H9 (cell line): ENCODE results near the gene RAP1GAP. TPM values are rescaled to one million over a fixed set of nuclear protein-coding genes. Genes with fewer than 3 reads are reported as not detected.

ENCODE experiments used
- DNase-seq: peaks from one replicate; pipeline ENCODE4 v3.0.0-alpha.2; 2017
- H2AFZ ChIP-seq: one replicate; pipeline ENCODE4 v1.6.1; 2013; ENCODE audit warnings: mild to moderate bottlenecking, low read length, control low read depth, moderate library complexity
- H2AK5ac ChIP-seq: 2 replicates; pipeline ENCODE4 v1.6.1; 2013; ENCODE audit warnings: low read length, control low read depth, mixed read lengths; ENCODE audit not compliant: insufficient read length
- H2BK120ac ChIP-seq: one replicate; pipeline ENCODE4 v1.6.1; 2013; ENCODE audit warnings: low read depth, mild to moderate bottlenecking, low read length, control low read depth, inconsistent platforms; ENCODE audit not compliant: poor library complexity, severe bottlenecking
- H2BK12ac ChIP-seq: 2 replicates; pipeline ENCODE4 v1.6.1; 2013; ENCODE audit warnings: low read length, control low read depth, mixed read lengths, low read depth; ENCODE audit not compliant: insufficient read length
- H2BK15ac ChIP-seq: 2 replicates; pipeline ENCODE4 v1.6.1; 2013; ENCODE audit warnings: low read depth, low read length, control low read depth
- H2BK20ac ChIP-seq: one replicate; pipeline ENCODE4 v1.6.1; 2013; ENCODE audit warnings: low read depth, mild to moderate bottlenecking, low read length, control low read depth, inconsistent platforms; ENCODE audit not compliant: poor library complexity, severe bottlenecking
- H2BK5ac ChIP-seq: 2 replicates; pipeline ENCODE4 v1.6.1; 2013; ENCODE audit warnings: low read length, control low read depth, mixed read lengths; ENCODE audit not compliant: insufficient read length
- H3K14ac ChIP-seq: 2 replicates; pipeline ENCODE4 v1.6.1; 2013; ENCODE audit warnings: low read length, control low read depth; ENCODE audit not compliant: insufficient read depth
- H3K18ac ChIP-seq: 2 replicates; pipeline ENCODE4 v1.6.1; 2013; ENCODE audit warnings: low read depth, mild to moderate bottlenecking, mixed read lengths, low read length, control low read depth; ENCODE audit not compliant: insufficient read length
- H3K23ac ChIP-seq: 2 replicates; pipeline ENCODE4 v1.6.1; 2013; ENCODE audit warnings: low read length, control low read depth, mixed read lengths, low read depth; ENCODE audit not compliant: insufficient read length
- H3K23me2 ChIP-seq: 2 replicates; pipeline ENCODE4 v1.6.1; 2013; ENCODE audit warnings: low read depth, mild to moderate bottlenecking, mixed read lengths, low read length, control low read depth; ENCODE audit not compliant: insufficient read length, poor library complexity, severe bottlenecking
- H3K27ac ChIP-seq: 2 replicates; pipeline ENCODE4 v1.5.1; 2013; ENCODE audit warnings: low read length, control low read depth, mixed read lengths, low read depth; ENCODE audit not compliant: insufficient read length
- H3K27me3 ChIP-seq: 2 replicates; pipeline ENCODE4 v1.6.1; 2013; ENCODE audit warnings: low read length, control low read depth, inconsistent platforms; ENCODE audit not compliant: insufficient read depth
- H3K4ac ChIP-seq: 2 replicates; pipeline ENCODE4 v1.6.1; 2013; ENCODE audit warnings: low read depth, mild to moderate bottlenecking, control low read depth, inconsistent platforms, low read length, moderate library complexity
- H3K4me1 ChIP-seq: 2 replicates; pipeline ENCODE4 v1.6.1; 2013; ENCODE audit warnings: low read length, control low read depth, inconsistent platforms; ENCODE audit not compliant: insufficient read depth
- H3K4me2 ChIP-seq: 2 replicates; pipeline ENCODE4 v1.6.1; 2013; ENCODE audit warnings: low read length, control low read depth, mixed read lengths; ENCODE audit not compliant: insufficient read length, insufficient read depth
- H3K56ac ChIP-seq: 2 replicates; pipeline ENCODE4 v1.6.1; 2013; ENCODE audit warnings: low read depth, mild to moderate bottlenecking, mixed read lengths, low read length, control low read depth; ENCODE audit not compliant: insufficient read length
- H3K79me1 ChIP-seq: 2 replicates; pipeline ENCODE4 v1.6.1; 2013; ENCODE audit warnings: low read depth, mild to moderate bottlenecking, moderate library complexity, low read length, control low read depth, inconsistent platforms; ENCODE audit not compliant: insufficient read depth, poor library complexity, severe bottlenecking
- H3K79me2 ChIP-seq: 2 replicates; pipeline ENCODE4 v1.6.1; 2013; ENCODE audit warnings: low read length, control low read depth, inconsistent platforms; ENCODE audit not compliant: insufficient read depth
- H3K9ac ChIP-seq: 2 replicates; pipeline ENCODE4 v1.6.1; 2013; ENCODE audit warnings: low read length, control low read depth, mixed read lengths; ENCODE audit not compliant: insufficient read length; ENCODE audit errors: extremely low read depth
- H3K9me3 ChIP-seq: one replicate; pipeline ENCODE4 v1.6.1; 2013; ENCODE audit warnings: low read depth, low read length, inconsistent platforms; ENCODE audit not compliant: control insufficient read depth
- H3T11ph ChIP-seq: one replicate; pipeline ENCODE4 v1.6.1; 2013; ENCODE audit warnings: mild to moderate bottlenecking, low read length, control low read depth, inconsistent platforms
- H4K20me1 ChIP-seq: one replicate; pipeline ENCODE4 v1.6.1; 2013; ENCODE audit not compliant: control insufficient read depth, insufficient read length, insufficient read depth
- H4K5ac ChIP-seq: 2 replicates; pipeline ENCODE4 v1.6.1; 2013; ENCODE audit warnings: low read depth, mild to moderate bottlenecking, mixed read lengths, low read length, control low read depth; ENCODE audit not compliant: insufficient read length
- H4K8ac ChIP-seq: replicated peaks from 2 replicates; pipeline ENCODE4 v1.6.1; 2013; ENCODE audit warnings: low read length, control low read depth, mixed read lengths, low read depth; ENCODE audit not compliant: insufficient read length
- H4K91ac ChIP-seq: 2 replicates; pipeline ENCODE4 v1.6.1; 2013; ENCODE audit warnings: low read depth, mild to moderate bottlenecking, moderate library complexity, mixed read lengths, low read length, control low read depth; ENCODE audit not compliant: insufficient read length
- H3K27ac Mint-ChIP-seq, 3 experiments: 2 replicates in 2 of 3; 3 replicates in 1 of 3; pipeline ENCODE4 v1.8.0; 2020 to 2021; ENCODE audit warnings: mixed read lengths in 3 of 3, mild to moderate bottlenecking in 1 of 3, moderate library complexity in 1 of 3
- H3K27me3 Mint-ChIP-seq: 2 replicates; pipeline ENCODE4 v1.8.0; 2021; ENCODE audit warnings: low read depth, mild to moderate bottlenecking, moderate library complexity, mixed read lengths
- H3K36me3 Mint-ChIP-seq, 3 experiments: 2 replicates in 2 of 3; 3 replicates in 1 of 3; pipeline ENCODE4 v1.8.0; 2020 to 2021; ENCODE audit warnings: low read depth in 3 of 3, mixed read lengths in 3 of 3; ENCODE audit not compliant: insufficient read depth in 1 of 3
- H3K4me1 Mint-ChIP-seq, 2 experiments: 2 replicates each; pipeline ENCODE4 v1.8.0; 2020; ENCODE audit warnings: mixed read lengths in 2 of 2
- H3K4me3 Mint-ChIP-seq, 2 experiments: 2 replicates in 1 of 2; 3 replicates in 1 of 2; pipeline ENCODE4 v1.8.0; 2020 to 2021; ENCODE audit warnings: mild to moderate bottlenecking in 2 of 2, mixed read lengths in 2 of 2, moderate library complexity in 1 of 2
- H3K9me3 Mint-ChIP-seq, 2 experiments: 2 replicates in 1 of 2; 3 replicates in 1 of 2; pipeline ENCODE4 v1.8.0; 2020; ENCODE audit warnings: mild to moderate bottlenecking in 2 of 2, mixed read lengths in 2 of 2, moderate library complexity in 1 of 2
- WGBS: extraction: QIAGEN DNeasy Blood & Tissue Kit; methylation state at CpG from one replicate; pipeline ENCODE4 v1.1.7; 2013; ENCODE audit warnings: missing lambda C conversion rate, low lambda C conversion rate, mixed read lengths; ENCODE audit not compliant: insufficient read length; ENCODE audit errors: extremely low coverage; 5-methylcytosine and 5-hydroxymethylcytosine counted together
- total RNA-seq: library from RNA; stranded (reverse); gene quantifications from 2 replicates; pipeline ENCODE4 v1.2.1, GENCODE V29; 2021
- TF ChIP-seq, protein P1 (sequence below): fragments of 200-600 bp; sonication (generic); conservative IDR thresholded peaks from 3 replicates; pipeline ENCODE4 v1.8.0; 2021; ENCODE audit warnings: antibody characterized with exemption, mild to moderate bottlenecking

The RAP1GAP gene
- total RNA-seq, 1 experiment from 2014 or later: 7.9 TPM

DNA sequence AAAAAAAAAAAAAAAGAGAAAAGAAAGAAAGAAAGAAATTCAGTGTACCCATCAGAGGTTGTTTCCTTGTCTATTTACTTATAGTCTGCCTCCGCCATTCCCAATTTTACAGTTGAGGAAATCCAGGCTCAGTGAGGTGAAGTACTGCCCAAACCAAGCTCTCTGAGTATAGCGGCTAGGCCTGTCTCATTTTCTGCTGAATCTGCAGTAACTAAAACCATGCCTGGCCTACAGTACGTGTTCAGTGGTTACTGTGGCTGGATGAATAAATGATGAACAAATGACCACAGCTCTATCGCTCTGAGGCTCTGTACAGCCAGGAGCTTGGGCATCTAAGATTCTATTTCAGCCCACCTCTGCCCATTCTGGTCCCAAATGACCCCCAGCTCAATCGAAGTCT, 24.3 kb downstream of the RAP1GAP start:
- H3K4me2 ChIP-seq: no peak overlapping the region
- H3K23ac ChIP-seq: no peak overlapping the region
- H3K14ac ChIP-seq: no peak overlapping the region
- no peak overlapping the region for H2BK20ac ChIP-seq
- H3K36me3 Mint-ChIP-seq: no peaks in the 10 kb centered on the region
- no peak overlapping the region for H3K4ac ChIP-seq
- H2BK12ac ChIP-seq: no peak overlapping the region
- DNase-seq: no peak
- peaks cover 4% of the 10 kb centered on the region for H3K27me3 Mint-ChIP-seq
- H3T11ph ChIP-seq: no peak overlapping the region
- TF ChIP-seq, protein P1, sequence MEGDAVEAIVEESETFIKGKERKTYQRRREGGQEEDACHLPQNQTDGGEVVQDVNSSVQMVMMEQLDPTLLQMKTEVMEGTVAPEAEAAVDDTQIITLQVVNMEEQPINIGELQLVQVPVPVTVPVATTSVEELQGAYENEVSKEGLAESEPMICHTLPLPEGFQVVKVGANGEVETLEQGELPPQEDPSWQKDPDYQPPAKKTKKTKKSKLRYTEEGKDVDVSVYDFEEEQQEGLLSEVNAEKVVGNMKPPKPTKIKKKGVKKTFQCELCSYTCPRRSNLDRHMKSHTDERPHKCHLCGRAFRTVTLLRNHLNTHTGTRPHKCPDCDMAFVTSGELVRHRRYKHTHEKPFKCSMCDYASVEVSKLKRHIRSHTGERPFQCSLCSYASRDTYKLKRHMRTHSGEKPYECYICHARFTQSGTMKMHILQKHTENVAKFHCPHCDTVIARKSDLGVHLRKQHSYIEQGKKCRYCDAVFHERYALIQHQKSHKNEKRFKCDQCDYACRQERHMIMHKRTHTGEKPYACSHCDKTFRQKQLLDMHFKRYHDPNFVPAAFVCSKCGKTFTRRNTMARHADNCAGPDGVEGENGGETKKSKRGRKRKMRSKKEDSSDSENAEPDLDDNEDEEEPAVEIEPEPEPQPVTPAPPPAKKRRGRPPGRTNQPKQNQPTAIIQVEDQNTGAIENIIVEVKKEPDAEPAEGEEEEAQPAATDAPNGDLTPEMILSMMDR: no peak
- no peaks in the 10 kb centered on the region for H3K9me3 Mint-ChIP-seq
- H3K27me3 ChIP-seq: no peaks in the 10 kb centered on the region
- no peak overlapping the region for H4K8ac ChIP-seq
- H4K20me1 ChIP-seq: no peaks in the 10 kb centered on the region
- H3K9ac ChIP-seq: no peak overlapping the region
- H3K4me1 ChIP-seq: no peaks in the 10 kb centered on the region
- no CpG with 5 or more reads among the region's 5 CpGs for WGBS
- H2BK120ac ChIP-seq: no peak overlapping the region
- H3K18ac ChIP-seq: no peak overlapping the region
- no peak overlapping the region for H2BK5ac ChIP-seq
- no peak overlapping the region for H4K5ac ChIP-seq
- H3K79me2 ChIP-seq: no peaks in the 10 kb centered on the region
- H2BK15ac ChIP-seq: no peak overlapping the region
- H2AK5ac ChIP-seq: no peak overlapping the region
- H3K79me1 ChIP-seq: no peaks in the 10 kb centered on the region
- H3K56ac ChIP-seq: no peak overlapping the region
- H3K4me1 Mint-ChIP-seq: peaks cover 11 to 26% of the 10 kb centered on the region in 2 experiments
- no peak overlapping the region for H3K27ac Mint-ChIP-seq
- H3K23me2 ChIP-seq: no peaks in the 10 kb centered on the region
- no peak overlapping the region for H3K27ac ChIP-seq
- H3K4me3 Mint-ChIP-seq: no peak overlapping the region
- no peak overlapping the region for H4K91ac ChIP-seq
- no peak overlapping the region for H2AFZ ChIP-seq
- H3K9me3 ChIP-seq: no peaks in the 10 kb centered on the region
